Spleen (tissue), 11 donors: Measurements from ENCODE around the gene ANKFY1. TPM values are rescaled to one million over a fixed set of nuclear protein-coding genes. Genes with fewer than 3 reads are reported as not detected.

ENCODE experiments used
- DNase-seq: peaks from one replicate; pipeline ENCODE4 v3.0.0-alpha.2; 2020
- H3K27ac ChIP-seq, 8 donors: fragments of 200-600 bp; sonication (generic) in 7 of 8; 1 replicate in 4 of 8; 2 replicates in 4 of 8; pipeline versions ENCODE4 v1.5.0 to v1.8.0; 2016 to 2021; ENCODE audit warnings: inconsistent platforms in 4 of 8, mild to moderate bottlenecking in 4 of 8, moderate library complexity in 1 of 8
- H3K27me3 ChIP-seq, 7 donors: fragments of 200-600 bp; sonication (generic) in 6 of 7; replicated peaks in 1 of 7; 1 replicate in 4 of 7; 2 replicates in 3 of 7; pipeline versions ENCODE4 v1.5.0 to v1.8.0; 2016 to 2021; ENCODE audit warnings: inconsistent platforms in 3 of 7, mild to moderate bottlenecking in 1 of 7
- H3K36me3 ChIP-seq, 6 donors: fragments of 200-600 bp; sonication (generic) in 5 of 6; 1 replicate in 4 of 6; 2 replicates in 2 of 6; pipeline versions ENCODE4 v1.5.0 to v1.8.0; 2016 to 2021; ENCODE audit warnings: inconsistent platforms in 2 of 6
- H3K4me1 ChIP-seq, 6 donors: fragments of 200-600 bp; sonication (generic) in 5 of 6; 1 replicate in 3 of 6; 2 replicates in 3 of 6; pipeline versions ENCODE4 v1.5.0 to v1.8.0; 2016 to 2021; ENCODE audit warnings: inconsistent platforms in 3 of 6
- H3K4me3 ChIP-seq, 8 donors: fragments of 200-600 bp; sonication (generic) in 7 of 8; 1 replicate in 4 of 8; 2 replicates in 4 of 8; pipeline versions ENCODE4 v1.5.0 to v1.8.0; 2016 to 2021; ENCODE audit warnings: inconsistent platforms in 4 of 8, mild to moderate bottlenecking in 4 of 8, moderate library complexity in 2 of 8
- H3K9me3 ChIP-seq, 8 donors: fragments of 200-600 bp; sonication (generic) in 7 of 8; 1 replicate in 4 of 8; 2 replicates in 4 of 8; pipeline versions ENCODE4 v1.5.0 to v1.8.0; 2016 to 2021; ENCODE audit warnings: inconsistent platforms in 4 of 8
- POLR2A ChIP-seq, 3 donors: fragments of 450-650 bp; IDR thresholded peaks; one replicate each; pipeline ENCODE4 v1.5.1; 2017; ENCODE audit warnings: antibody characterized with exemption in 3 of 3, mild to moderate bottlenecking in 1 of 3
- POLR2AphosphoS5 ChIP-seq, 3 donors: sonication (generic); formaldehyde crosslinking; IDR thresholded peaks; one replicate each; pipeline ENCODE4 v1.5.1; 2017; ENCODE audit warnings: antibody characterized with exemption in 3 of 3
- WGBS, 5 donors: extraction: QIAGEN DNeasy Blood & Tissue Kit in 3 of 5; methylation state at CpG; one replicate each; pipeline versions ENCODE4 v1.1.5 to v1.1.7; 2013 to 2018; 5-methylcytosine and 5-hydroxymethylcytosine counted together
- intact Hi-C: fragments of 100-400 bp; cut with DNase I; formaldehyde crosslinking; loops from one replicate; pipeline ENCODE4 v1.15.0; 2023; ENCODE audit warnings: low total_unique reads
- polyA plus RNA-seq, 3 donors: library from polyadenylated mRNA; stranded (reverse); fragments of 200-250 nt; gene quantifications; one replicate each; pipeline ENCODE4 v1.2.1, GENCODE V29; 2013
- total RNA-seq, 7 donors: library from RNA; depleted of rRNA in 3 of 7; stranded (reverse); fragments of >200 nt in 3 of 7; fragmentation: NEBNext Ultra II Directional in 4 of 7; extraction: Animal tissue kit (Norgen Biotek cat#: 25700) in 4 of 7; gene quantifications; one replicate each; pipeline versions ENCODE4 v1.1.0 to v1.2.1, GENCODE V29; 2016 to 2021
- TF ChIP-seq, protein P1 (sequence below), 11 experiments: fragments of 200-600 bp in 7 of 11; fragments of 450-650 bp in 4 of 11; sonication (generic) in 4 of 11; IDR thresholded peaks in 8 of 11; conservative IDR thresholded peaks in 3 of 11; 1 replicate in 7 of 11; 2 replicates in 4 of 11; pipeline versions ENCODE4 v1.4.0 to v1.8.0; 2016 to 2021; ENCODE audit warnings: antibody characterized with exemption in 11 of 11, inconsistent platforms in 4 of 11, mild to moderate bottlenecking in 1 of 11
- donor health status: healthy with polysubstance abuse.
- donor health status: DM: no; HTN: no; CAD: no; lungs with moderate emphysema.
- donor health status: DM: no; HTN: no; CAD: no.
- donor health status: Bipolar disorder and iron deficiency.
- donor health status: healthy.
- donor health status: DM: no; HTN: no; CAD: no.
- donor health status: DM: yes; HTN: yes; CAD: no.

Gene ANKFY1
- total and polyA plus RNA-seq, 10 donors = 6.1 to 81.5 (median 51.7) TPM

DNA sequence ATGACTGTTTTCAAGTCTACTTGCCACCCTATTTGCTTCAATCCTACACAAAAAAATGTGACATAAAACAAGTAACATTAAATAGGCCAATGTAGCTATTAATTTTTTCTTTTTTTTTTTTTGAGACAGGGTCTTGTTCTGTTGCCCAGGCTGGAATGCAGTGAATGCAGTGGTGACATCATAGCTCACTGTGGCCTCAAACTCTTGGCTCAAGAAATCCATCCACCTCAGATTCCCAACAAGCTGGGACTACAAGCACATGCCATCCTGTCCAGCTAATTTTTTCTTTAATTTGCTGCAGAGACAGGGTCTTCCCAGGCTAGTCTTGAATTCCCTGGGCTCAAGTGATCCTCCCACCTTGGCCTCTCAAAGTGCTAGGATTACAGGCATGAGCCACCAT lies 29.4 kb downstream of the ANKFY1 start:
- H3K36me3 ChIP-seq = peaks cover 0 to 99% (median 52%) of the 10 kb centered on the region in 6 donors
- no peaks in the 10 kb centered on the region for H3K9me3 ChIP-seq
- TF ChIP-seq, protein P1, sequence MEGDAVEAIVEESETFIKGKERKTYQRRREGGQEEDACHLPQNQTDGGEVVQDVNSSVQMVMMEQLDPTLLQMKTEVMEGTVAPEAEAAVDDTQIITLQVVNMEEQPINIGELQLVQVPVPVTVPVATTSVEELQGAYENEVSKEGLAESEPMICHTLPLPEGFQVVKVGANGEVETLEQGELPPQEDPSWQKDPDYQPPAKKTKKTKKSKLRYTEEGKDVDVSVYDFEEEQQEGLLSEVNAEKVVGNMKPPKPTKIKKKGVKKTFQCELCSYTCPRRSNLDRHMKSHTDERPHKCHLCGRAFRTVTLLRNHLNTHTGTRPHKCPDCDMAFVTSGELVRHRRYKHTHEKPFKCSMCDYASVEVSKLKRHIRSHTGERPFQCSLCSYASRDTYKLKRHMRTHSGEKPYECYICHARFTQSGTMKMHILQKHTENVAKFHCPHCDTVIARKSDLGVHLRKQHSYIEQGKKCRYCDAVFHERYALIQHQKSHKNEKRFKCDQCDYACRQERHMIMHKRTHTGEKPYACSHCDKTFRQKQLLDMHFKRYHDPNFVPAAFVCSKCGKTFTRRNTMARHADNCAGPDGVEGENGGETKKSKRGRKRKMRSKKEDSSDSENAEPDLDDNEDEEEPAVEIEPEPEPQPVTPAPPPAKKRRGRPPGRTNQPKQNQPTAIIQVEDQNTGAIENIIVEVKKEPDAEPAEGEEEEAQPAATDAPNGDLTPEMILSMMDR (IDR thresholded peaks at IDR 0.05 in 8 of 11, conservative IDR thresholded peaks at IDR 0.05 in 3 of 11) = no peak
- TF ChIP-seq POLR2A (IDR thresholded peaks at IDR 0.05) (no peak), POLR2AphosphoS5 (IDR thresholded peaks at IDR 0.05) (no peak)
- H3K27ac ChIP-seq = no peak overlapping the region
- H3K4me3 ChIP-seq = no peak overlapping the region
- no peak for DNase-seq
- H3K4me1 ChIP-seq = peaks cover 0 to 16% (median 0%) of the 10 kb centered on the region in 6 donors
- no peaks in the 10 kb centered on the region for H3K27me3 ChIP-seq
- intact Hi-C loops = no loop called here

DNA sequence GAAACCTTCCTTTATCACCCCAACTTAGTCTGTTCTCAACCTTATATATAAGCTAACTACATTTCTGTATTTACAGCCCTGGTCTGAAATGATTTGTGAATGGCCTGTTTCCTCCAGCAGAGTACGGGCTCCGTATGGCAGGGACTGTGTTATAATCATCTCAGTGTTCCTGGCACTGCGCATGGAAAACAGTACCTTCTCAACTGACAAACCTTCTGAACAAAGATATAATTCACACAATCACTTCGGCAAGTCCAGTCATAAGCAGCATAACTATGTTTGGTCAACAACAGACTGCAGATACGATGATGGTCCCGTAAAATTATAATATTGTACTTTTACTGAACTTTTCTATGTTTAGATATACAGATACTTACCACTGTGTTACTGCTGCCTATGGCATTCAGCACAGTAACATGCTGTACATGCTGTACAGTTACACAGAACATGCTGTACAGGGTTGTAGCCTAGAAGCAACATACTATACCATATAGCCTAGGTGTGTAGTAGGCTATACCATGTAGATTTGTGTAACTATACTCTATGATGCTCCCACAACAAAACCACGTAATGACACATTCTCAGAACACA lies 30.0 kb downstream of the ANKFY1 start:
- Histone ChIP-seq H3K27ac (no peak overlapping the region), H3K36me3 (peaks cover 0 to 99% (median 47%) of the 10 kb centered on the region in 6 donors), H3K27me3 (no peaks in the 10 kb centered on the region), H3K4me3 (no peak overlapping the region), H3K9me3 (no peaks in the 10 kb centered on the region), H3K4me1 (peaks cover 0 to 16% (median 0%) of the 10 kb centered on the region in 6 donors)
- no peak for TF ChIP-seq POLR2AphosphoS5 (IDR thresholded peaks at IDR 0.05)
- TF ChIP-seq POLR2A (IDR thresholded peaks at IDR 0.05) = no peak
- TF ChIP-seq, protein P1 (IDR thresholded peaks at IDR 0.05 in 8 of 11, conservative IDR thresholded peaks at IDR 0.05 in 3 of 11) = no peak
- 96 to 99% (median 97%) methylated on average over 7 of the region's 7 CpGs for WGBS, 5 donors
- intact Hi-C loops = no loop called here
- DNase-seq = no peak

DNA sequence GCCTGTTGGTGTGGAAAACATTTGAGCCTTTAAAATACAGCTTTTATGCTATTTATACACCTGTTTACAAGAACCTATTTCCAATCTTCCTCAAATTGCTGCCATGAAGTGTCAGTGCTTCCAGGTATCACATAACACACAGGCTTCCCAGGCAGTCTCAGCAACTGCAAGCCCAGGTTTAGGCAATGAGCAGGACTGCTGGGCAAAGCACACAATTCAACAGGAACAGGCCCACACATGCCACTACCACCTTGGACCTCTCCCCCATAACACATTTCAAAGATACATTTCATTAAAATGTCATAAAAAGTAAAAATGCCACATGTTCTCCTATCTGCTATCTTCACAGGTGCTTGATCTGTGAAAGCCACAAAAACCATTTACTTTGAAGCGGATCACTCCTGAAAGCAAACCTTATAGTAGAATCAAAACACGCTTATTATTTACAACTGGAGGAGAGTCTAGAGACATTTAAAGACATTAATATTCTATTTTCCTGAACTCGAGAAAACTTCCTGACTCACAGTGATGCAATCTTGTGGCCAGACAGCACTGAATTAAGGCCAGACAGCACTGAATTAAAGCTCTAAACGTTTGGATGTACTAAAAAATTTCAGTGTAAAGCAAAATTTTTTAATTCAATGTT lies 31.5 kb downstream of the ANKFY1 start:
- DNase-seq = no peak
- H3K4me1 ChIP-seq = peaks cover 0 to 16% (median 0%) of the 10 kb centered on the region in 6 donors
- H3K9me3 ChIP-seq = no peaks in the 10 kb centered on the region
- H3K27ac ChIP-seq = no peak overlapping the region
- peaks cover 0 to 92% (median 41%) of the 10 kb centered on the region in 6 donors for H3K36me3 ChIP-seq
- TF ChIP-seq POLR2A (IDR thresholded peaks at IDR 0.05) = no peak
- TF ChIP-seq, protein P1 (IDR thresholded peaks at IDR 0.05 in 8 of 11, conservative IDR thresholded peaks at IDR 0.05 in 3 of 11) = no peak
- TF ChIP-seq POLR2AphosphoS5 (IDR thresholded peaks at IDR 0.05) = no peak
- no peak overlapping the region for H3K4me3 ChIP-seq
- 44 to 60% (median 51%) methylated on average over 4 of the region's 4 CpGs for WGBS, 5 donors
- no peaks in the 10 kb centered on the region for H3K27me3 ChIP-seq
- intact Hi-C loops = no loop called here
